Endothelial cell of umbilical vein (primary cell): ENCODE results near the gene PCID2.

Experiments
- CTCF ChIP-seq, 2 donors: IDR thresholded peaks; 1 replicate in 1 of 2; 2 replicates in 1 of 2; pipeline ENCODE4 v1.5.1; 2011; ENCODE audit warnings: low read length in 2 of 2, mild to moderate bottlenecking in 2 of 2, moderate library complexity in 2 of 2, control low read depth in 1 of 2, inconsistent platforms in 1 of 2, low read depth in 1 of 2; ENCODE audit not compliant: insufficient read depth in 1 of 2; ENCODE audit errors: extremely low read depth in 1 of 2
- EZH2 ChIP-seq: IDR thresholded peaks from 2 replicates; pipeline ENCODE4 v1.6.1; 2012; ENCODE audit warnings: borderline replicate concordance, low read depth, mild to moderate bottlenecking, moderate library complexity, low read length, inconsistent platforms; ENCODE audit not compliant: severe bottlenecking
- FOS ChIP-seq: IDR thresholded peaks from 2 replicates; pipeline ENCODE4 v1.6.1; 2011; ENCODE audit warnings: mild to moderate bottlenecking, low read length, moderate library complexity, borderline replicate concordance; ENCODE audit not compliant: insufficient read depth
- GATA2 ChIP-seq: IDR thresholded peaks from 2 replicates; pipeline ENCODE4 v1.7.0; 2011; ENCODE audit warnings: low read depth, mild to moderate bottlenecking, moderate library complexity, mixed read lengths, low read length; ENCODE audit not compliant: insufficient read length, insufficient read depth
- JUN ChIP-seq: IDR thresholded peaks from 2 replicates; pipeline ENCODE4 v1.6.1; 2011; ENCODE audit warnings: borderline replicate concordance, low read depth; ENCODE audit not compliant: insufficient read length, insufficient read depth
- MYC ChIP-seq: IDR thresholded peaks from one replicate; pipeline ENCODE4 v1.6.1; 2011; ENCODE audit warnings: mild to moderate bottlenecking, low read depth, low read length
- POLR2A ChIP-seq: IDR thresholded peaks from 2 replicates; pipeline ENCODE4 v1.6.1; 2012; ENCODE audit warnings: low read depth, mild to moderate bottlenecking, control low read depth, low read length
- POLR2AphosphoS5 ChIP-seq: IDR thresholded peaks from 2 replicates; pipeline ENCODE4 v1.6.1; 2012; ENCODE audit warnings: low read depth, mild to moderate bottlenecking, control low read depth, low read length, moderate library complexity; ENCODE audit not compliant: insufficient read depth
- TF ChIP-seq, protein P1 (sequence below): IDR thresholded peaks from 2 replicates; pipeline ENCODE4 v1.6.1; 2011; ENCODE audit not compliant: insufficient read depth, insufficient read length

GRCh38 chr13:113179374-113180230 lies 28.9 kb downstream of the PCID2 start:
- no peak for TF ChIP-seq MYC
- TF ChIP-seq EZH2: no peak
- no peak for TF ChIP-seq JUN
- TF ChIP-seq, protein P1, sequence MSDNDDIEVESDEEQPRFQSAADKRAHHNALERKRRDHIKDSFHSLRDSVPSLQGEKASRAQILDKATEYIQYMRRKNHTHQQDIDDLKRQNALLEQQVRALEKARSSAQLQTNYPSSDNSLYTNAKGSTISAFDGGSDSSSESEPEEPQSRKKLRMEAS: no peak
- no peak for TF ChIP-seq CTCF (IDR thresholded peaks at IDR 0.05; ENCODE audit: extremely low read depth in 1 of 2, insufficient read depth in 1 of 2, low read depth in 1 of 2, low read length in 2 of 2)
- TF ChIP-seq POLR2A: no peak
- no peak for TF ChIP-seq GATA2
- TF ChIP-seq FOS: no peak
- TF ChIP-seq POLR2AphosphoS5: no peak
